Skeletal muscle tissue (tissue), 4 donors: Measurements from ENCODE around the gene KEAP1. TPM values are rescaled to one million over a fixed set of nuclear protein-coding genes. Genes with fewer than 3 reads are reported as not detected.
A peak's percentile ranks its signal among the peaks of the same experiment; 100 is the strongest.
"Not testable (repeated sequence)": the region's sequence is repeated elsewhere in the genome, so short reads cannot be mapped to it uniquely, and the experiment has no call there.

ENCODE experiments used
- H3K27ac ChIP-seq: one replicate; pipeline ENCODE4 v1.7.0; 2013; ENCODE audit warnings: mild to moderate bottlenecking, low read depth, low read length, inconsistent platforms
- H3K27me3 ChIP-seq, 3 donors: one replicate each; pipeline ENCODE4 v1.7.0; 2013; ENCODE audit warnings: low read length in 3 of 3; ENCODE audit not compliant: control insufficient read depth in 3 of 3, insufficient read depth in 3 of 3
- H3K36me3 ChIP-seq, 3 donors: one replicate each; pipeline ENCODE4 v1.7.0; 2013; ENCODE audit warnings: low read length in 3 of 3; ENCODE audit not compliant: control insufficient read depth in 3 of 3, insufficient read depth in 3 of 3
- H3K4me1 ChIP-seq, 3 donors: one replicate each; pipeline ENCODE4 v1.7.0; 2013; ENCODE audit warnings: low read length in 3 of 3, mild to moderate bottlenecking in 3 of 3; ENCODE audit not compliant: control insufficient read depth in 3 of 3, insufficient read depth in 3 of 3
- H3K4me3 ChIP-seq, 3 donors: one replicate each; pipeline ENCODE4 v1.7.0; 2013; ENCODE audit warnings: low read length in 3 of 3
- H3K9ac ChIP-seq, 3 donors: one replicate each; pipeline ENCODE4 v1.7.0; 2013; ENCODE audit warnings: low read length in 3 of 3, mild to moderate bottlenecking in 3 of 3, moderate library complexity in 2 of 3, low read depth in 1 of 3
- H3K9me3 ChIP-seq, 3 donors: one replicate each; pipeline ENCODE4 v1.7.0; 2013; ENCODE audit warnings: low read length in 3 of 3; ENCODE audit not compliant: control insufficient read depth in 3 of 3
- total RNA-seq: library from RNA; depleted of rRNA; stranded (reverse); fragments of >200 nt; gene quantifications from one replicate; pipeline ENCODE4 v1.2.3, GENCODE V29; 2014
- donor health status: Osteomylitis.

Gene KEAP1
- total RNA-seq: 60.0 TPM

GRCh38 chr19:10503002-10503789, at the start of gene KEAP1:
Gene KEAP1 (minus strand): TSS chr19:10503356. CDS start chr19:10500033, 3,323 bp downstream.
- H3K9ac ChIP-seq: peak within 1 kb of the TSS; percentile 96 to 100 (median 96)
- peak within 1 kb of the TSS; percentile 98 for H3K27ac ChIP-seq
- H3K27me3 ChIP-seq: no peaks in the 10 kb centered on the region
- H3K36me3 ChIP-seq: peaks cover 11 to 14% (median 12%) of the 10 kb centered on the region in 3 donors
- no peaks in the 10 kb centered on the region for H3K9me3 ChIP-seq
- peak within 1 kb of the TSS; percentile 70 to 91 (median 75) for H3K4me3 ChIP-seq
- peaks cover 18 to 31% (median 20%) of the 10 kb centered on the region in 3 donors for H3K4me1 ChIP-seq

DNA sequence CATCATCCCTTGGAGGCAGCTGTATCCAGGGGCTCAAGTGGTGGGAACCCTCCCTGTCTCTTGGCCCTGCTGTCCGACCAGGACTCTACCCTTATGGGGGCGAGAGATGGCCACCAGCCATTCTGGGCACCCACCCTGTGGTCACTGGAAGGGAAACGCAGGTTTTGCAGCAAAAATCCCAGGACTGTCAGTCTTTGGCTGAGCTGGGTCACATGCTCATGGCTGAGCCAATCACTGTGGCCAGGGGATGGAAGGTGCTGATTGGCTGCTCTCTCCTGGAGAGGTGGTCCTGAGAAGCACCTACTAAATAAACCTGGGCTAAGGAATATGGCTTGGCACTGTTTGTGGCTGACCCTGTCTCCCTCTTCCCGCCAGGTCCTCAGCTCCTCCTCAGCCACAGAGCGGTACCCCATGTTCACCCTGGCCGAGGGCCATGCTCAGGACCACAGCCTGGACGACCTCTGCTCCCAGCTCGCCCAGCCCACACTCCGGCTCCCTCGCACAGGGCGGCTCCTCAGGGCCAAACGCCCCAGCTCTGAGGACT, 49.4 kb upstream of the KEAP1 start:
- H3K36me3 ChIP-seq: peaks cover 64 to 69% (median 68%) of the 10 kb centered on the region in 3 donors
- no peak overlapping the region for H3K4me3 ChIP-seq
- H3K9me3 ChIP-seq: no peaks in the 10 kb centered on the region
- H3K27ac ChIP-seq: no peak overlapping the region
- peaks cover 0 to 7% (median 0%) of the 10 kb centered on the region in 3 donors for H3K4me1 ChIP-seq
- no peak overlapping the region for H3K9ac ChIP-seq
- no peaks in the 10 kb centered on the region for H3K27me3 ChIP-seq

DNA sequence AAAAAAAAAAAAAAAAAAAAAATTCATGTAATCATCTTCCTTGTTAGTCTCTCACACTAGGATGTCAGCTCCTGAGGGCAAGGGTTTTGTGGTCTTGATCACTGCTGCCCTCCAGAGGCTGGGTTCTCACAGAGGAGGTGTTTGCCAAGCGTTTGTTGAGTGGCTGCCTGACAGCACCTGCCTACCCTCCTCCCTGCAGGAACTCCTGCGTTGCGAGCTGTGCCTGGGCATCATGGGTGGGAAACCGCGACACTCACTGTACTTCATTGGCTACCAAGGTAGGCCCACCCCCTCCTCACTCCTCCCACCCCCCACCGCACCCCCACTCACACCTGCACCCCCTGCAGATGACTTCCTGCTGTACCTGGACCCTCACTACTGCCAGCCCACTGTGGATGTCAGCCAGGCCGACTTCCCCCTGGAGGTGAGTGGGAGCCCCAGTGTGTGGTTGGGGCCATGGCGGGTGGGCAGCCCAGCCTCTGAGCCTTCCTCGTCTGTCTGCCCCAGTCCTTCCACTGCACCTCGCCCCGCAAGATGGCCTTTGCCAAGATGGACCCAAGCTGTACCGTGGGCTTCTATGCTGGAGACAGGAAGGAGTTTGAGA, 48.6 kb upstream of the KEAP1 start:
- Histone ChIP-seq H3K9ac (no peak overlapping the region), H3K36me3 (peaks cover 65 to 71% (median 68%) of the 10 kb centered on the region in 3 donors), H3K27ac (no peak overlapping the region), H3K4me3 (no peak overlapping the region), H3K9me3 (no peaks in the 10 kb centered on the region), H3K4me1 (peaks cover 0 to 7% (median 0%) of the 10 kb centered on the region in 3 donors), H3K27me3 (no peaks in the 10 kb centered on the region)

DNA sequence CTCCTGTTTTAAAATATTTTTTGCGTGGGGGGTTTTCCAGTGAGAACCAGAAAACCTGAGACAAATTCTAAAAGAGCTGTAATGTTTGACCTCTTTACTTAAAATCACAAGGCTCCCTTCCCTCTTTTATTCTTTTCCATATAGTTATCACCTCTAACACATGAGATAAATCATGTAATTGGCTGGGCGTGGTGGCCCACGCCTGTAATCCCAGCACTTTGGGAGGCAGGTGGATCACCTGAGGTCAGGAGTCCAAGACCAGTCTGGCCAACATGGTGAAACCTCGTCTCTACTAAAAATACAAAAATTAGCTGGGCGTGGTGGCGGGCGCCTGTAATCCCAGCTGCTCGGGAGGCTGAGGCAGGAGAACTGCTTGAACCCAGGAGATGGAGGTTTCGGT, 47.9 kb upstream of the KEAP1 start:
- H3K27ac ChIP-seq, H3K9me3 ChIP-seq, H3K27me3 ChIP-seq, H3K4me3 ChIP-seq, H3K9ac ChIP-seq, H3K4me1 ChIP-seq: not testable (repeated sequence)
- H3K36me3 ChIP-seq: peaks cover 65 to 72% (median 65%) of the 10 kb centered on the region in 3 donors

DNA sequence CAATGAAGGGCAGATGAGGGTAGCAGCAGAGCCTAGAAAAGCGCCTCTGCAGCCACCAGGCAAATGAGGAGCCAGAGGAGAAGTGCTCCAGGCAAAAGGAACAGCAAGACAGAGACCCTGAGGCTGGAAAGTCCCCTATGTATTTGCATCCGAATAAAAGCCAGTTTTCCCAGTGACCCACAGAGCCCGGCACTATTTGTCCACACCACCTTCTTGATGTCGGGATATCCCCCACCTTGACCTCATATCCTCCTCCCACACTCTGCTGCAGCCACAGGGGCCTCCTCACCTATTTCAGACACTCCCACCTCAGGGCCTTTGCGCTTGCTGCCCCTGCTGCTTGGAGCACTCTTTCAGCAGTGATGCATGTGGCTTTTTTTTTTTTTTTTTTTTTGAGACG, 47.2 kb upstream of the KEAP1 start:
- no peak overlapping the region for H3K4me3 ChIP-seq
- H3K9ac ChIP-seq: no peak overlapping the region
- H3K36me3 ChIP-seq: peaks cover 59 to 67% (median 60%) of the 10 kb centered on the region in 3 donors
- no peaks in the 10 kb centered on the region for H3K27me3 ChIP-seq
- no peak overlapping the region for H3K27ac ChIP-seq
- H3K9me3 ChIP-seq: no peaks in the 10 kb centered on the region
- H3K4me1 ChIP-seq: no peaks in the 10 kb centered on the region

DNA sequence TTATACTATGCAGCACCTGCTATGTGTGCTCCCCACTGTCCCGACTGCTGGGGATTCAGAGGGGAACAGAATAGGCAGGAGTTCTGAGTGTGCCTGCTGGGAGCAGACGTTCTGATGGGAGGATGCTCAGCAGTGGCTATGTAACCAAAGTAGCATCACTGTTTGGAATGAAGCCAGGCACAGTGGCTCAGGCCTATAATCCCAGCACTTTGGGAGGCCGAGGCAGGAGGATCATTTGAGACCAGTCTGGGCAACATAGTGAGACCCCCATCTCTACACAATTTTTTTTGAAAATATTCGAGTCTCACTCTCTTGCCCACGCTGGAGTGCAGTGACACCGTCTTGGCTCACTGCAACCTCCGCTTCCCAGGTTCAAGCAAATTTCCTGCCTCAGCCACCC, 46.6 kb upstream of the KEAP1 start:
- H3K27me3 ChIP-seq: no peaks in the 10 kb centered on the region

DNA sequence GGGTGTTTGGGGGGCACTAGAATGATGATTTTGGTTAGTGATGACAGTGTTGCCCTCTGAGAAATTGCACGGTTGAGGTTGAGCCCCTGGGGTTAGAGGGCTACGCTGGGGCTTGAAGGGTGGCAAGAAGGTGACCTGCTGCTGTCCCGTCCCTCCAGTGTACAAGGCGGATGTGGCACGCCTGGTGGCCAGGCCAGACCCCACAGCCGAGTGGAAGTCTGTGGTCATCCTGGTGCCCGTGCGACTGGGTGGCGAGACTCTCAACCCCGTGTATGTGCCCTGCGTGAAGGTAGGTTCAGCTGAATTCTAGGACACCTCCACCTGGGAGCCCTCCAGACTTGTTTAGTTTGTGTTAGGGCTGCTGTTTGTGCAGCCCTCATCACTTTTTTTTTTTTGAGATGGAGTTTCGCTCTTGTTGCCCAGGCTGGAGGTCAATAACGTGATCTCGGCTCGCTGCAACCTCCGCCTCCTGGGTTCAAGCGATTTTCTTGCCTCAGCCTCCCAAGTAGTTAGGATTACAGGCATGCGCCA, 45.7 kb upstream of the KEAP1 start:
- Histone ChIP-seq H3K4me1 (peaks cover 8 to 12% (median 11%) of the 10 kb centered on the region in 3 donors), H3K36me3 (peaks cover 45 to 54% (median 51%) of the 10 kb centered on the region in 3 donors), H3K9me3 (no peaks in the 10 kb centered on the region), H3K27ac (no peak overlapping the region), H3K27me3 (no peaks in the 10 kb centered on the region), H3K4me3 (no peak overlapping the region), H3K9ac (no peak overlapping the region)

More for the DNA sequence above, 46.6 kb upstream of the KEAP1 start:
- H3K36me3 ChIP-seq: peaks cover 53 to 63% (median 58%) of the 10 kb centered on the region in 3 donors
- H3K9me3 ChIP-seq: no peaks in the 10 kb centered on the region
- H3K4me3 ChIP-seq: no peak overlapping the region
- H3K27ac ChIP-seq: no peak overlapping the region
- H3K4me1 ChIP-seq: peaks cover 4 to 6% (median 6%) of the 10 kb centered on the region in 3 donors
- no peak overlapping the region for H3K9ac ChIP-seq

GRCh38 chr19:10546817-10547216, 43.7 kb upstream of the KEAP1 start:
- H3K27ac ChIP-seq: no peak overlapping the region
- H3K27me3 ChIP-seq: no peaks in the 10 kb centered on the region
- H3K36me3 ChIP-seq: peaks cover 29 to 34% (median 32%) of the 10 kb centered on the region in 3 donors
- H3K9ac ChIP-seq: no peak overlapping the region
- no peaks in the 10 kb centered on the region for H3K9me3 ChIP-seq
- no peak overlapping the region for H3K4me3 ChIP-seq
- H3K4me1 ChIP-seq: peaks cover 11 to 16% (median 11%) of the 10 kb centered on the region in 3 donors

DNA sequence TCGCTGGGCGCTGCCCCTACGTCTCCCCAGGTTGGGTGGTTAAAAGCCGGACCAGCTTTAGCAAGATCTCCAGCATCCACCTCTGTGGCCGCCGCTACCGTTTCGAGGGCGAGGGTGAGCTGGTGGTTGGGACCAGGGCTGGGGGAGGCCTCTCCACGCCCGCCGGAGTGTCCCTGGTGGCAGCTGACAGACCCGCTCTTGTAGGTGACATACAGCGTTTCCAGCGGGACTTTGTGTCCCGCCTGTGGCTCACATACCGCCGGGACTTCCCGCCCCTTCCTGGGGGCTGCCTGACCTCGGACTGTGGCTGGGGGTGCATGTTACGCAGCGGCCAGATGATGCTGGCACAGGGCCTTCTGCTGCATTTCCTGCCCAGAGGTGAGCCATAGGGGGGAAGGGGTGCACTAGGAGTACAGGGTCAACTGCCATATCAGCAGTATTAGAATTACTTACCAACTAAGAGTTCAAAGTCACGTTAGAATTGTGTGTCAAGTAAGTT, 41.6 kb upstream of the KEAP1 start:
- peak overlapping the region; percentile 80 for H3K27ac ChIP-seq
- H3K27me3 ChIP-seq: no peaks in the 10 kb centered on the region
- H3K36me3 ChIP-seq: peaks cover 21 to 22% (median 22%) of the 10 kb centered on the region in 3 donors
- no peaks in the 10 kb centered on the region for H3K9me3 ChIP-seq
- H3K4me1 ChIP-seq: peaks cover 11 to 16% (median 11%) of the 10 kb centered on the region in 3 donors
- H3K4me3 ChIP-seq: peak overlapping the region; percentile 77 to 87 (median 81)
- peak overlapping the region; percentile 20 to 92 (median 92) for H3K9ac ChIP-seq
